ENCODE results near the gene SLC23A1. TPM values are rescaled to one million over a fixed set of nuclear protein-coding genes. Genes with fewer than 3 reads are reported as not detected.

The SLC23A1 gene
- total and polyA plus RNA-seq, 2 of the 13 experiments (the other 11 are each of a cell fraction or from before 2014, with no cell fraction given), result 6.0 to 6.6 TPM

- TF ChIP-seq POLR2A (IDR thresholded peaks at IDR 0.05; ENCODE audit: insufficient read depth in 1 of 2, low read depth in 2 of 2, low read length in 2 of 2) (peak in 1 of 2 experiments; percentile 43; a peak in 2 of 4 replicates), KDM5B (CRISPR knock-in tag; IDR thresholded peaks at IDR 0.05; ENCODE audit: borderline replicate concordance) (peak; percentile 23; the same call in 1 of the 2 replicates), ZNF17 (CRISPR knock-in tag; IDR thresholded peaks at IDR 0.05) (no peak), MEIS2 (CRISPR knock-in tag; IDR thresholded peaks at IDR 0.05) (0 out of 2 replicates have a peak, but pooled peaks have one; percentile 38), ZHX1 (CRISPR knock-in tag; IDR thresholded peaks at IDR 0.05; ENCODE audit: low read depth) (peak; percentile 40; the same call in 1 of the 2 replicates), MIER3 (CRISPR knock-in tag; IDR thresholded peaks at IDR 0.05; ENCODE audit: borderline replicate concordance) (peak; percentile 43; the same call in 1 of the 2 replicates), ARID5B (CRISPR knock-in tag; IDR thresholded peaks at IDR 0.05) (peak; percentile 63), RAD51 (IDR thresholded peaks at IDR 0.05; ENCODE audit: borderline replicate concordance) (no peak), ZMYM4 (CRISPR knock-in tag; IDR thresholded peaks at IDR 0.05) (0 out of 2 replicates have a peak, but pooled peaks have one; percentile 14), KMT2A (CRISPR knock-in tag; IDR thresholded peaks at IDR 0.05) (0 out of 2 replicates have a peak, but pooled peaks have one; percentile 32), ELF1 (CRISPR knock-in tag; IDR thresholded peaks at IDR 0.05) (peak; percentile 59; the same call in 1 of the 2 replicates), THAP11 (CRISPR knock-in tag; IDR thresholded peaks at IDR 0.05) (no peak; the same call in 1 of the 2 replicates), NONO (IDR thresholded peaks at IDR 0.05) (no peak), NONO (CRISPR knock-in tag; conservative IDR thresholded peaks at IDR 0.05) (peak; percentile 49; the same call in 1 of the 2 replicates), ZNF724P (CRISPR knock-in tag; IDR thresholded peaks at IDR 0.05; ENCODE audit: borderline replicate concordance) (no peak), POLR2AphosphoS5 (IDR thresholded peaks at IDR 0.05; ENCODE audit: low read depth, low read length) (peak; percentile 25; the same call in 1 of the 2 replicates), GATAD2A (CRISPR knock-in tag; IDR thresholded peaks at IDR 0.05) (peak; percentile 57; the same call in 1 of the 2 replicates), ZBTB34 (CRISPR knock-in tag; IDR thresholded peaks at IDR 0.05) (peak; percentile 85; the same call in 1 of the 2 replicates), ZFP36L2 (CRISPR knock-in tag; IDR thresholded peaks at IDR 0.05) (no peak), ZBTB20 (CRISPR knock-in tag; IDR thresholded peaks at IDR 0.05; ENCODE audit: borderline replicate concordance, low read depth) (peak; percentile 36; the same call in 1 of the 2 replicates), ZNF547 (CRISPR knock-in tag; IDR thresholded peaks at IDR 0.05) (0 out of 2 replicates have a peak, but pooled peaks have one; percentile 19), MIER2 (CRISPR knock-in tag; IDR thresholded peaks at IDR 0.05) (0 out of 2 replicates have a peak, but pooled peaks have one; percentile 29), XRCC5 (optimal IDR thresholded peaks at IDR 0.05; ENCODE audit: low read length) (peak; percentile 43)
Measured at GRCh38 chr5:139388198-139388821, 5.2 kb upstream of the SLC23A1 start (continued).

All from HepG2 (cell line).